Measurements from ENCODE around the gene TBCD. TPM values are rescaled to one million over a fixed set of nuclear protein-coding genes. Genes with fewer than 3 reads are reported as not detected.
A peak's percentile ranks its signal among the peaks of the same experiment; 100 is the strongest.

TBCD gene
- total RNA-seq, 1 experiment from 2014 or later = 129 TPM

DNA sequence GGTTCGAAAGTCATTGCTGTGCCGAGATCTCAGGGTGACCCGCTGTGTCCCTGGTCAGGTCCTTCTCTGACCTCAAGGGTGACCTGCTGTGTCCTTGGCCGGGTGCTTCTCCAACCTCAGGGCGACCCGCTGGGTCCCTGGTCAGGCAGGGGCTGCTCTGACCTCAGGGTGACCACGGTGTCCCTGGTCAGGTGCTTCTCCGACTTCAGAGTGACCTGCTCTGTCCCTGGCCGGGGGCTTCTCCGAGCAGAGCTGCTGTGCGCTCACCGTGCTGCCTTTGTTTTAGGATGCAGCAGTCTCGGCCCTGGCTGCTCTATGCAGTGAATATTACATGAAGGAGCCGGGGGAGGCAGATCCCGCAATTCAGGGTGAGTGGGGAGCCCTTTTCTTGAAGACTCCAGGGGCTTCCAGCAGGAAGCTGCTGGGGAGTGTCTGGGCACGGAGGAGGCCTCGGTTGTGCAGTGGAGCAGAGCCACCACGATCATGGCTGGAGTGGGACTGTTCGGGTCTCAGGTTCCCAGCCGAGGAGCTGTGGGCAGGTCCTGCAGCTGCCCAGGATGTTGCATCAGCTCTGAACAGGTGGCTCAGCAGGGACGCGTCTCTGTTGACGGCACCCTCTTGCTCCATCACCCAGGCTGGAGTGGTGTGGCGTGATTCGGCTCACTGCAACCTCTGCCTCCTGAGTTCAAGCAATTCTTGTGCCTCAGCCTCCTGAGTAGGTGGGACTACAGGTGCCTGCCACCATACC, 171.7 kb downstream of the TBCD start:
- no peak overlapping the region for H3K4me3 Mint-ChIP-seq
- Histone ChIP-seq H3K79me1 (ENCODE audit: insufficient read depth, low read depth, low read length, poor library complexity, severe bottlenecking) (no peaks in the 10 kb centered on the region), H4K5ac (ENCODE audit: insufficient read length, low read depth, low read length) (no peak overlapping the region), H2BK20ac (ENCODE audit: low read depth, low read length, poor library complexity, severe bottlenecking) (no peak overlapping the region), H3K79me2 (ENCODE audit: insufficient read depth, low read length) (no peaks in the 10 kb centered on the region), H2BK120ac (ENCODE audit: low read depth, low read length, poor library complexity, severe bottlenecking) (no peak overlapping the region), H3T11ph (ENCODE audit: low read length) (no peak overlapping the region), H3K56ac (ENCODE audit: insufficient read length, low read depth, low read length) (no peak overlapping the region), H3K9me3 (ENCODE audit: control insufficient read depth, low read depth, low read length) (no peaks in the 10 kb centered on the region), H2BK5ac (ENCODE audit: insufficient read length, low read length) (no peak overlapping the region), H3K23me2 (ENCODE audit: insufficient read length, low read depth, low read length, poor library complexity, severe bottlenecking) (no peaks in the 10 kb centered on the region), H3K23ac (ENCODE audit: insufficient read length, low read depth, low read length) (no peak overlapping the region), H4K91ac (ENCODE audit: insufficient read length, low read depth, low read length) (no peak overlapping the region), H3K27me3 (ENCODE audit: insufficient read depth, low read length) (no peaks in the 10 kb centered on the region), H3K18ac (ENCODE audit: insufficient read length, low read depth, low read length) (no peak overlapping the region), H4K8ac (replicated peaks; ENCODE audit: insufficient read length, low read depth, low read length) (no peak overlapping the region), H3K27ac (ENCODE audit: insufficient read length, low read depth, low read length) (no peak overlapping the region), H3K4ac (ENCODE audit: low read depth, low read length) (no peak overlapping the region), H4K20me1 (ENCODE audit: control insufficient read depth, insufficient read depth, insufficient read length) (no peaks in the 10 kb centered on the region), H3K4me1 (ENCODE audit: insufficient read depth, low read length) (no peaks in the 10 kb centered on the region), H3K4me2 (ENCODE audit: insufficient read depth, insufficient read length, low read length) (no peak overlapping the region), H2BK15ac (ENCODE audit: low read depth, low read length) (no peak overlapping the region), H3K9ac (ENCODE audit: extremely low read depth, insufficient read length, low read length) (no peak overlapping the region), H2BK12ac (ENCODE audit: insufficient read length, low read depth, low read length) (no peak overlapping the region), H2AK5ac (ENCODE audit: insufficient read length, low read length) (no peak overlapping the region), H2AFZ (ENCODE audit: low read length) (no peak overlapping the region), H3K14ac (ENCODE audit: insufficient read depth, low read length) (no peak overlapping the region)
- no CpG with 5 or more reads among the region's 25 CpGs for WGBS (ENCODE audit: extremely low coverage, insufficient read length, low lambda C conversion rate)
- peaks cover 31 to 60% (median 51%) of the 10 kb centered on the region in 3 experiments; a peak in 6 of 7 replicates for H3K36me3 Mint-ChIP-seq (ENCODE audit: insufficient read depth in 1 of 3, low read depth in 3 of 3)
- TF ChIP-seq, protein P1, sequence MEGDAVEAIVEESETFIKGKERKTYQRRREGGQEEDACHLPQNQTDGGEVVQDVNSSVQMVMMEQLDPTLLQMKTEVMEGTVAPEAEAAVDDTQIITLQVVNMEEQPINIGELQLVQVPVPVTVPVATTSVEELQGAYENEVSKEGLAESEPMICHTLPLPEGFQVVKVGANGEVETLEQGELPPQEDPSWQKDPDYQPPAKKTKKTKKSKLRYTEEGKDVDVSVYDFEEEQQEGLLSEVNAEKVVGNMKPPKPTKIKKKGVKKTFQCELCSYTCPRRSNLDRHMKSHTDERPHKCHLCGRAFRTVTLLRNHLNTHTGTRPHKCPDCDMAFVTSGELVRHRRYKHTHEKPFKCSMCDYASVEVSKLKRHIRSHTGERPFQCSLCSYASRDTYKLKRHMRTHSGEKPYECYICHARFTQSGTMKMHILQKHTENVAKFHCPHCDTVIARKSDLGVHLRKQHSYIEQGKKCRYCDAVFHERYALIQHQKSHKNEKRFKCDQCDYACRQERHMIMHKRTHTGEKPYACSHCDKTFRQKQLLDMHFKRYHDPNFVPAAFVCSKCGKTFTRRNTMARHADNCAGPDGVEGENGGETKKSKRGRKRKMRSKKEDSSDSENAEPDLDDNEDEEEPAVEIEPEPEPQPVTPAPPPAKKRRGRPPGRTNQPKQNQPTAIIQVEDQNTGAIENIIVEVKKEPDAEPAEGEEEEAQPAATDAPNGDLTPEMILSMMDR (conservative IDR thresholded peaks at IDR 0.05) = no peak
- DNase-seq = no peak
- H3K27me3 Mint-ChIP-seq (ENCODE audit: low read depth) = no peaks in the 10 kb centered on the region
- peak overlapping the region in 2 of 3 experiments; percentile 35 to 48; a peak in 4 of 7 replicates for H3K27ac Mint-ChIP-seq
- H3K4me1 Mint-ChIP-seq = no peaks in the 10 kb centered on the region
- H3K9me3 Mint-ChIP-seq = no peaks in the 10 kb centered on the region
